Measurements from ENCODE around the gene PPP2R2B.

The PPP2R2B gene

GRCh38 chr5:146878476-146879172, at the start of gene PPP2R2B:
Gene PPP2R2B, minus strand, starts transcription at chr5:146878757.
- DNase-seq = peak; percentile 51

- no peak for DNase-seq
Measured at GRCh38 chr5:146924132-146924531, 45.6 kb upstream of the PPP2R2B start.

GRCh38 chr5:146921225-146921624, 42.7 kb upstream of the PPP2R2B start:
- no peak for DNase-seq

GRCh38 chr5:146920351-146920881, 41.9 kb upstream of the PPP2R2B start:
- no peak for DNase-seq

GRCh38 chr5:146919304-146919703, 40.7 kb upstream of the PPP2R2B start:
- no peak for DNase-seq

- DNase-seq = no peak
Measured at GRCh38 chr5:146917931-146918330, 39.4 kb upstream of the PPP2R2B start.

GRCh38 chr5:146912874-146913273, 34.3 kb upstream of the PPP2R2B start:
- no peak for DNase-seq

- no peak for DNase-seq
Measured at GRCh38 chr5:146910239-146910638, 31.7 kb upstream of the PPP2R2B start.

- DNase-seq = no peak
Measured at GRCh38 chr5:146909255-146910068, 30.9 kb upstream of the PPP2R2B start.

- no peak for DNase-seq
Measured at GRCh38 chr5:146906803-146907202, 28.2 kb upstream of the PPP2R2B start.

- DNase-seq = no peak
Measured at GRCh38 chr5:146904890-146905289, 26.3 kb upstream of the PPP2R2B start.

- no peak for DNase-seq
Measured at GRCh38 chr5:146903789-146904188, 25.2 kb upstream of the PPP2R2B start.

- DNase-seq = no peak
Measured at GRCh38 chr5:146902471-146902870, 23.9 kb upstream of the PPP2R2B start.

GRCh38 chr5:146897061-146897460, 18.5 kb upstream of the PPP2R2B start:
- no peak for DNase-seq

GRCh38 chr5:146894753-146895521, 16.4 kb upstream of the PPP2R2B start:
- no peak for DNase-seq

- DNase-seq = no peak
Measured at GRCh38 chr5:146893991-146894390, 15.4 kb upstream of the PPP2R2B start.

- DNase-seq = no peak
Measured at GRCh38 chr5:146892231-146892630, 13.7 kb upstream of the PPP2R2B start.

- DNase-seq = no peak
Measured at GRCh38 chr5:146891511-146891910, 13.0 kb upstream of the PPP2R2B start.

- DNase-seq = no peak
Measured at GRCh38 chr5:146890731-146891440, 12.3 kb upstream of the PPP2R2B start.

GRCh38 chr5:146890066-146890465, 11.5 kb upstream of the PPP2R2B start:
- no peak for DNase-seq

GRCh38 chr5:146889169-146889568, 10.6 kb upstream of the PPP2R2B start:
- DNase-seq = no peak

GRCh38 chr5:146888351-146888978, 9.9 kb upstream of the PPP2R2B start:
- no peak for DNase-seq
